Naive thymus-derived CD4-positive, alpha-beta T cell (primary cell): ENCODE data around the gene ENOX1. TPM values are rescaled to one million over a fixed set of nuclear protein-coding genes. Genes with fewer than 3 reads are reported as not detected.

ENCODE experiments used
- ATAC-seq: fragments of 150-1000 bp; cut with Tn5 transposase; 2 replicates; pipeline ENCODE4 v1.10.0; 2021; ENCODE audit warnings: mild to moderate bottlenecking, moderate library complexity
- CTCF ChIA-PET: fragments of 350-600 bp; sonication (Branson Sonifier 250); formaldehyde crosslinking; loops from one replicate; lab custom pipeline; 2021; ENCODE audit warnings: antibody characterized with exemption; lab: Charles Lee
- POLR2A ChIA-PET: fragments of 350-600 bp; sonication (Branson Sonifier 250); formaldehyde crosslinking; loops from one replicate; lab custom pipeline; 2021; ENCODE audit warnings: antibody characterized with exemption, inconsistent platforms; lab: Charles Lee
- DNase-seq, 9 donors: peaks; one replicate each; pipeline versions ENCODE4 v3.0.0 to v3.0.0-alpha.2; 2020 to 2022; ENCODE audit warnings: mixed read lengths in 1 of 9
- H3K27ac ChIP-seq: one replicate; pipeline ENCODE4 v1.7.0; 2013; ENCODE audit warnings: mild to moderate bottlenecking, low read depth, low read length, moderate library complexity
- H3K27me3 ChIP-seq, 2 donors: one replicate each; pipeline ENCODE4 v1.7.0; 2013; ENCODE audit warnings: low read length in 2 of 2, mild to moderate bottlenecking in 2 of 2, moderate library complexity in 2 of 2; ENCODE audit not compliant: control insufficient read depth in 2 of 2, insufficient read depth in 2 of 2
- H3K36me3 ChIP-seq, 3 experiments: 1 replicate in 2 of 3; 2 replicates in 1 of 3; pipeline ENCODE4 v1.7.0; 2013; ENCODE audit warnings: low read length in 3 of 3, mild to moderate bottlenecking in 3 of 3, moderate library complexity in 1 of 3; ENCODE audit not compliant: insufficient read depth in 3 of 3, control insufficient read depth in 2 of 3
- H3K4me1 ChIP-seq, 2 donors: one replicate each; pipeline ENCODE4 v1.7.0; 2013; ENCODE audit warnings: low read length in 2 of 2, mild to moderate bottlenecking in 2 of 2, moderate library complexity in 1 of 2; ENCODE audit not compliant: control insufficient read depth in 2 of 2, insufficient read depth in 2 of 2
- H3K4me3 ChIP-seq: 2 replicates; pipeline ENCODE4 v1.7.0; 2013; ENCODE audit warnings: mild to moderate bottlenecking, low read length
- H3K9me3 ChIP-seq, 3 experiments: 1 replicate in 2 of 3; 2 replicates in 1 of 3; pipeline ENCODE4 v1.7.0; 2013; ENCODE audit warnings: low read length in 3 of 3; ENCODE audit not compliant: control insufficient read depth in 2 of 3
- H3K27ac Mint-ChIP-seq, 9 donors: one replicate each; pipeline ENCODE4 v1.8.0; 2020 to 2022; ENCODE audit warnings: mixed read lengths in 9 of 9, mild to moderate bottlenecking in 8 of 9, moderate library complexity in 5 of 9, inconsistent platforms in 2 of 9
- H3K27me3 Mint-ChIP-seq, 5 donors: one replicate each; pipeline ENCODE4 v1.8.0; 2021 to 2022; ENCODE audit warnings: mixed read lengths in 5 of 5, mild to moderate bottlenecking in 1 of 5
- H3K36me3 Mint-ChIP-seq, 5 donors: one replicate each; pipeline ENCODE4 v1.8.0; 2020 to 2022; ENCODE audit warnings: mixed read lengths in 5 of 5, mild to moderate bottlenecking in 3 of 5, inconsistent platforms in 1 of 5
- H3K4me1 Mint-ChIP-seq, 7 donors: one replicate each; pipeline ENCODE4 v1.8.0; 2020 to 2022; ENCODE audit warnings: mixed read lengths in 7 of 7, mild to moderate bottlenecking in 3 of 7, inconsistent platforms in 1 of 7
- H3K4me3 Mint-ChIP-seq, 10 donors: one replicate each; pipeline ENCODE4 v1.8.0; 2020 to 2022; ENCODE audit warnings: mild to moderate bottlenecking in 10 of 10, mixed read lengths in 10 of 10, moderate library complexity in 6 of 10, inconsistent platforms in 2 of 10
- H3K9me3 Mint-ChIP-seq, 11 donors: one replicate each; pipeline ENCODE4 v1.8.0; 2020 to 2022; ENCODE audit warnings: mixed read lengths in 11 of 11, mild to moderate bottlenecking in 4 of 11, inconsistent platforms in 1 of 11, moderate library complexity in 1 of 11
- intact Hi-C, 2 donors: fragments of 100-400 bp; cut with micrococcal nuclease; formaldehyde crosslinking; loops; one replicate each; pipeline ENCODE4 v1.15.1; 2023
- polyA plus RNA-seq, 2 donors: library from polyadenylated mRNA; unstranded; fragments of 300-500 nt; fragmentation: Illumina TruSeq; gene quantifications; one replicate each; pipeline ENCODE4 v1.2.3, GENCODE V29; 2021
- total RNA-seq, 6 experiments: library from RNA in 5 of 6; stranded (reverse) in 5 of 6; gene quantifications; 1 replicate in 5 of 6; 2 replicates in 1 of 6; pipeline ENCODE4 v1.2.3 and lab custom pipeline; 2021 to 2026

The ENOX1 gene
- total and polyA plus RNA-seq, 7 experiments from 2014 or later = 0.17 TPM; not detected in 6

DNA sequence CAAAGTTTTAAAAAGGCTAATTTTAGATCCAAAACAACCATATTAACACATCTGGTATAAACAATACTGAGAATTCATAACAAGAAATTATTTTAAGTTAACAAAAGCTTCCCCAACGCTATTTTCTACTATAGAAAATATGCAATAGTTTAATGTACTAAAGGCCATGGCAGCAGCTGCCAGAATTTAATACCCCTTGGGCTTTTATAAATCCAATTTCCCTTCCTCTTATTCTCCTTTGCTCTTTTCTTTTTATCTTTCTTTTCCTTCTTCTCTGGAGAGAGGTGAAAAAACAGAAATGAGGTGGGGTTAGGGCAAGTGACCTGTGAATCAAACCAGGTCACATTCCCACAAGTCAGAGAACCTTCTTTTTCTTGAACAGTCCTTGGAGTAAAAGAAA lies 58.9 kb downstream of the ENOX1 start:
- no peak overlapping the region for H3K27ac ChIP-seq
- H3K9me3 ChIP-seq = no peaks in the 10 kb centered on the region
- Mint-ChIP-seq H3K4me1 (no peaks in the 10 kb centered on the region), H3K9me3 (no peaks in the 10 kb centered on the region), H3K27ac (no peak overlapping the region), H3K36me3 (no peaks in the 10 kb centered on the region), H3K27me3 (peaks cover 11 to 36% (median 24%) of the 10 kb centered on the region in 5 donors), H3K4me3 (no peak overlapping the region)
- H3K4me1 ChIP-seq = no peaks in the 10 kb centered on the region
- H3K27me3 ChIP-seq = no peaks in the 10 kb centered on the region
- ATAC-seq = no peak
- POLR2A ChIA-PET = no interaction called here
- intact Hi-C loops = no loop called here
- no peak for DNase-seq
- H3K36me3 ChIP-seq = no peaks in the 10 kb centered on the region
- CTCF ChIA-PET = no interaction called here
- H3K4me3 ChIP-seq = no peak overlapping the region

DNA sequence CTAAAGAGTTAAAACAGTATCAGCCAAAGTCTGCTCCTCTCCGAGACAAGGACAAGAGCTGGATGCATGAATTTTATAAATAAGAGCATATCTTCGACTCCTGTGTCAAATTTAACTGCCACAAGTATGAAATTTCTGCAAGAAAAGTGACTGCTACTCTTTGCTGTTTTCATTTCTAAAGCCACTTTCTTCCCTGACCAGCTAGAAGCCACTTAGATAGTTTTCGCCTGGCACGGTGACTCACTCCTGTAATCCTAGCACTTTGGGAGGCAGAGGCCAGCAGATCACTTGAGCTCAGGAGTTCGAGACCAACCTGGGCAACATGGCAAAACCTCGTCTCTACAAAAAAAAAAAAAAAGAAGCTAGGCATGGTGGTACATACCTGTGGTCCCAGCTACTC lies 61.3 kb downstream of the ENOX1 start:
- H3K9me3 ChIP-seq = no peaks in the 10 kb centered on the region
- ATAC-seq (no peak), DNase-seq (no peak)
- H3K36me3 ChIP-seq = no peaks in the 10 kb centered on the region
- no peaks in the 10 kb centered on the region for H3K36me3 Mint-ChIP-seq
- ChIA-PET POLR2A (no interaction called here), CTCF (no interaction called here)
- no peaks in the 10 kb centered on the region for H3K4me1 ChIP-seq
- no peaks in the 10 kb centered on the region for H3K4me1 Mint-ChIP-seq
- intact Hi-C loops = no loop called here
- H3K4me3 Mint-ChIP-seq = no peak overlapping the region
- peaks cover 4 to 21% (median 14%) of the 10 kb centered on the region in 5 donors for H3K27me3 Mint-ChIP-seq
- no peak overlapping the region for H3K27ac ChIP-seq
- no peaks in the 10 kb centered on the region for H3K27me3 ChIP-seq
- H3K27ac Mint-ChIP-seq = no peak overlapping the region
- no peak overlapping the region for H3K4me3 ChIP-seq
- peaks cover 0 to under 1% (median 0%) of the 10 kb centered on the region in 11 donors for H3K9me3 Mint-ChIP-seq

- ATAC-seq (no peak), DNase-seq (no peak)
- H3K4me3 Mint-ChIP-seq = no peak overlapping the region
- H3K36me3 ChIP-seq = no peaks in the 10 kb centered on the region
- ChIA-PET CTCF (no interaction called here), POLR2A (no interaction called here)
- no peak overlapping the region for H3K4me3 ChIP-seq
- H3K27ac Mint-ChIP-seq = no peak overlapping the region
- no peaks in the 10 kb centered on the region for H3K9me3 ChIP-seq
- H3K4me1 Mint-ChIP-seq = no peaks in the 10 kb centered on the region
- H3K27me3 ChIP-seq = no peaks in the 10 kb centered on the region
- no peak overlapping the region for H3K27ac ChIP-seq
- no peaks in the 10 kb centered on the region for H3K4me1 ChIP-seq
- intact Hi-C loops = no loop called here
- peaks cover 3 to 27% (median 16%) of the 10 kb centered on the region in 5 donors for H3K27me3 Mint-ChIP-seq
- H3K9me3 Mint-ChIP-seq = peaks cover 0 to 5% (median 2%) of the 10 kb centered on the region in 11 donors
- H3K36me3 Mint-ChIP-seq = no peaks in the 10 kb centered on the region
These were observed 65.9 kb downstream of the ENOX1 start for GRCh38 chr13:43720780-43721397.

DNA sequence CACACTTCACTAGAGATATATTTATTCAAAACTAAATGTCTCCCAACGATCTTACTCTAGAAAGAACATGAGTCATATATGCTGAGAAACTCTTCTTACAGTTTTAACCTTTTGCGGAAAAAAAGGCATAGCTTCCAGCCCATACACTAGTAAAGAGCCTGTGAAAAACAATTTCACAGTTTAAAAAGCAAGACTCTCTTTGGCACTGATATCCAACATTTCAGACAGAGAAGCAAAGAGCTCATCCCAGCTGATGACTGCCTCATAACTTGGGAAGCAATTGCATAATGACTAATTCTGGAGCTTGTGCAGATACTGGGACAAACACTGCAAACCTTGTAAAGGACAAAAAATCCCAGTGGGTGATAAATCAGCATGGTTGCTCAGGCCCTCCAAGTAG lies 88.0 kb downstream of the ENOX1 start:
- CTCF ChIA-PET = no interaction called here
- Histone ChIP-seq H3K4me3 (no peak overlapping the region), H3K27ac (no peak overlapping the region), H3K27me3 (no peaks in the 10 kb centered on the region), H3K36me3 (no peaks in the 10 kb centered on the region), H3K9me3 (no peaks in the 10 kb centered on the region), H3K4me1 (no peaks in the 10 kb centered on the region)
- intact Hi-C loops = no loop called here
- H3K9me3 Mint-ChIP-seq = no peaks in the 10 kb centered on the region
- H3K4me3 Mint-ChIP-seq = no peak overlapping the region
- DNase-seq (no peak), ATAC-seq (no peak)
- H3K4me1 Mint-ChIP-seq = no peaks in the 10 kb centered on the region
- peaks cover 7 to 36% (median 29%) of the 10 kb centered on the region in 5 donors for H3K27me3 Mint-ChIP-seq
- POLR2A ChIA-PET = no interaction called here
- H3K27ac Mint-ChIP-seq = no peak overlapping the region
- no peaks in the 10 kb centered on the region for H3K36me3 Mint-ChIP-seq

GRCh38 chr13:43698009-43698408 lies 88.8 kb downstream of the ENOX1 start:
- intact Hi-C loops = no loop called here
- Histone ChIP-seq H3K9me3 (no peaks in the 10 kb centered on the region), H3K4me3 (no peak overlapping the region), H3K36me3 (no peaks in the 10 kb centered on the region), H3K27ac (no peak overlapping the region), H3K27me3 (no peaks in the 10 kb centered on the region), H3K4me1 (no peaks in the 10 kb centered on the region)
- H3K27me3 Mint-ChIP-seq = peaks cover 5 to 39% (median 29%) of the 10 kb centered on the region in 5 donors
- no peak for DNase-seq
- CTCF ChIA-PET = no interaction called here
- no peak overlapping the region for H3K4me3 Mint-ChIP-seq
- H3K36me3 Mint-ChIP-seq = no peaks in the 10 kb centered on the region
- POLR2A ChIA-PET = no interaction called here
- ATAC-seq = no peak
- H3K27ac Mint-ChIP-seq = no peak overlapping the region
- H3K9me3 Mint-ChIP-seq = no peaks in the 10 kb centered on the region
- no peaks in the 10 kb centered on the region for H3K4me1 Mint-ChIP-seq

GRCh38 chr13:43697323-43697722 lies 89.4 kb downstream of the ENOX1 start:
- DNase-seq (no peak), ATAC-seq (no peak)
- no peaks in the 10 kb centered on the region for H3K9me3 ChIP-seq
- H3K4me1 Mint-ChIP-seq = no peaks in the 10 kb centered on the region
- H3K9me3 Mint-ChIP-seq = no peaks in the 10 kb centered on the region
- intact Hi-C loops = no loop called here
- ChIA-PET CTCF (no interaction called here), POLR2A (no interaction called here)
- no peak overlapping the region for H3K4me3 ChIP-seq
- H3K27me3 Mint-ChIP-seq = peaks cover 5 to 36% (median 27%) of the 10 kb centered on the region in 5 donors
- H3K27ac Mint-ChIP-seq = no peak overlapping the region
- H3K4me1 ChIP-seq = no peaks in the 10 kb centered on the region
- no peaks in the 10 kb centered on the region for H3K36me3 Mint-ChIP-seq
- no peak overlapping the region for H3K4me3 Mint-ChIP-seq
- H3K27ac ChIP-seq = no peak overlapping the region
- no peaks in the 10 kb centered on the region for H3K27me3 ChIP-seq
- H3K36me3 ChIP-seq = no peaks in the 10 kb centered on the region

DNA sequence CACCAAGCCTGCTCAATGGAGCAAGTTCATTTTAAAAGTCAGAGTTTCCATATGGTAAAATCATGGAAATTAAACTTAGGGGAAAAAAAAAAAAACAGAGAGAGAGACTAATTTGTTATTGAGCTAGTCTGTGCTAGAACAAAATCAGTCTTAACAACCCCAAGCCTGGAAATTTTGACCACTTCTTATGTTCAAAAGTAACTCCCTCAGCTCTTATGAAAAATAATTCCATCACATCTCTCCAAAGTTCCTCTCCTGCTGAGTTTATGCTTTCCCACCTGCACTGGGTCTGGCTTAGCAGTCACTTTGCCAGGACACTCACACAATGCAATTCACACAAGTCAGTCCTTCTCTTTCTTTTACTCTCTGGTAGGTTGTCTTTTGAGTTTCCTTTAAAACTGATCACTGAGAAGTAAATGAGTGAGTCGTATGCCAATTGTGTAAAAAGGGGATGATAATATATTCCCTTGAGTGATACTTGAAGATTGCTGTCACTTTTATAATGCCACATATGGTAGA lies 92.6 kb downstream of the ENOX1 start:
- H3K36me3 ChIP-seq = no peaks in the 10 kb centered on the region
- no peaks in the 10 kb centered on the region for H3K9me3 ChIP-seq
- intact Hi-C loops = no loop called here
- H3K27me3 Mint-ChIP-seq = peaks cover 8 to 38% (median 21%) of the 10 kb centered on the region in 5 donors
- DNase-seq (no peak), ATAC-seq (no peak)
- H3K9me3 Mint-ChIP-seq = peaks cover 0 to 3% (median 0%) of the 10 kb centered on the region in 11 donors
- H3K4me3 ChIP-seq = no peak overlapping the region
- H3K4me1 ChIP-seq = no peaks in the 10 kb centered on the region
- H3K4me3 Mint-ChIP-seq = no peak overlapping the region
- ChIA-PET CTCF (no interaction called here), POLR2A (interaction anchor here (0.7 kb wide), 1 partner anchor 1947 kb away, joined by 3 read pairs; no protein-coding TSS in a partner anchor)
- H3K27ac Mint-ChIP-seq = no peak overlapping the region
- H3K4me1 Mint-ChIP-seq = no peaks in the 10 kb centered on the region
- H3K36me3 Mint-ChIP-seq = no peaks in the 10 kb centered on the region
- no peak overlapping the region for H3K27ac ChIP-seq
- H3K27me3 ChIP-seq = no peaks in the 10 kb centered on the region
